GM21367 (cell line): Measurements from ENCODE around the gene C1orf159.
"Not testable (repeated sequence)": the region's sequence is repeated elsewhere in the genome, so short reads cannot be mapped to it uniquely, and the experiment has no call there.

Experiments used
- ATAC-seq: cut with Tn5 transposase; IDR thresholded peaks from one replicate; pipeline ENCODE4 v1.9.1; 2021; ENCODE audit not compliant: unreplicated experiment

C1orf159 gene

GRCh38 chr1:1069711-1070676, 45.9 kb downstream of the C1orf159 start:
- no peak for ATAC-seq

DNA sequence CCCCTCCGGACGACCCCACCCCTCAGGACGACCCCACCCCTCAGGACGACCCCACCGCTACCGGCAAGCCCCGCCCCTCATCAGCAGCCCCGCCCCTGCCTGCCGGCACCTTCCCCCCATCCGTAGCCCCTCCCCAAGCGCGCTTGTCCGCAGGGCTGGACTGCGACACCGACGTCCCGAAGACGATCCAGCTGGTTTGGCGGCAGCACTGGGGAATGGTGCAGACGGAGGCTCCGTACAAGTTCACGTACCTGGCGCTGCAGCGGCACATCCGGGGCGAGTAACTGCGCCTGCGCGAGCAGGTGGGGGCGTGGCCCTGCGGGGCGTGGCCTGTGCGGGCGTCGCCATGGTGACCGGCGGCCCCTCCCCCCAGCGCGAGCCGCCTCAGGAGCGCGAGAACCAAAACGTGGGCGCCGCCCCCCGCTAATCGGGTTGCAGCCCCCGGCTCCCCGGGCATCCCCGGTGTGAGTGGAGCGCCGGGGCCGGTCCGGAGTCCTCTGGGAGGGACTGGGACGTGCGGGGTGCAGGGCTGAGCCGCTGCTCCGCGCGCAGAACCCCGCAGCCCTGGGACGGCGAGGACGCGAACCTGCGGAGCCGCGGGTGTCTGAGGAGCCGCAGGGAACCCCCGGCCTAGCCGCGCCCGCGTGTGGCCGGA, 46.7 kb downstream of the C1orf159 start:
- ATAC-seq = no peak

DNA sequence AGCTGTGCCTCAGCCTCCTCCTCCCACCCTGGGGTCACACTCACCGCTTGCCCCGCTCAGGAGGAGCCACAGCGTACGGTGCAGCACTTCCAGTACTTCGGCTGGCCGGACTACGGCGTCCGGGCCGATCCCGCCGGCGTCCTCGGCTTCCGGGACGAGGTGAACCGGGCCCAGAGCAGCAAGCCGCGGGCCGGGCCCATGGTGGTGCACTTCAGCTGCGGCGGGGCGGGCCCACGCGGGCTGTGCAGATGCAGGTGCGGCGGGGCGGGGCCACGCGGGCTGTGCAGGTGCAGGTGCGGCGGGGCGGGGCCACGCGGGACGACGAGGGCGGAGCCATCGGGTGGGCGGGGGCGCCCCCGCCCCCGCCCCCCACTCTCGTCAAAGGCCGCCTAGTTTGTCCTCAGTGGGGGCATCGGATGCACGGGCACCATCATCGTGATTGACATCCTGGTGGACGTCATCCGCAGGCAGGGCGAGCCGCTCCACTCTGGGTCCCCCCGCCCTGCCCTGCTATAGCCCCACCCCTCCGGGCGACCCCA, 47.3 kb downstream of the C1orf159 start:
- ATAC-seq = no peak

GRCh38 chr1:1067860-1068516, 47.9 kb downstream of the C1orf159 start:
- no peak for ATAC-seq

DNA sequence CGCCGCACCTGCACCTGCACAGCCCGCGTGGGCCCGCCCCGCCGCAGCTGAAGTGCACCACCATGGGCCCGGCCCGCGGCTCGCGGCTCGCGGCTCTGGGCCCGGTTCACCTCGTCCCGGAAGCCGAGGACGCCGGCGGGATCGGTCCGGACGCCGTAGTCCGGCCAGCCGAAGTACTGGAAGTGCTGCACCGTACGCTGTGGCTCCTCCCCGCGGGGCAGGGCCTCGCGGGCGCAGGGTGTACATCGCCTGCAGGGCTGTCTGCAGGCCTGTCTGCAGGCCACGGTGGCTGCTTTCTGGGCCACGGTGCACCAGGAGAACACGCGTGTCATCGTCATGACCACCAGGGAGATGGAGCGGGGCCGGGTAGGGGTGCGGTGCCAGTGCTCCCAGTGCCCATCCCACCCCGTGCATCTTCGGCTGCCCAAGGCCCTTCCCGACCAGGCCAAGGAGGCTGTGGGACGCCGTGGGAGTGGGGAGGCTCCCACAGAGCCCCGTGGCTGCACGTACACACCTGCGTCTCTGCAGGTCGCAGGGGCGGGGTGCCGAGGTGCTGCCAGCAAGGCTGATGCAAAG, 48.5 kb downstream of the C1orf159 start:
- no peak for ATAC-seq

DNA sequence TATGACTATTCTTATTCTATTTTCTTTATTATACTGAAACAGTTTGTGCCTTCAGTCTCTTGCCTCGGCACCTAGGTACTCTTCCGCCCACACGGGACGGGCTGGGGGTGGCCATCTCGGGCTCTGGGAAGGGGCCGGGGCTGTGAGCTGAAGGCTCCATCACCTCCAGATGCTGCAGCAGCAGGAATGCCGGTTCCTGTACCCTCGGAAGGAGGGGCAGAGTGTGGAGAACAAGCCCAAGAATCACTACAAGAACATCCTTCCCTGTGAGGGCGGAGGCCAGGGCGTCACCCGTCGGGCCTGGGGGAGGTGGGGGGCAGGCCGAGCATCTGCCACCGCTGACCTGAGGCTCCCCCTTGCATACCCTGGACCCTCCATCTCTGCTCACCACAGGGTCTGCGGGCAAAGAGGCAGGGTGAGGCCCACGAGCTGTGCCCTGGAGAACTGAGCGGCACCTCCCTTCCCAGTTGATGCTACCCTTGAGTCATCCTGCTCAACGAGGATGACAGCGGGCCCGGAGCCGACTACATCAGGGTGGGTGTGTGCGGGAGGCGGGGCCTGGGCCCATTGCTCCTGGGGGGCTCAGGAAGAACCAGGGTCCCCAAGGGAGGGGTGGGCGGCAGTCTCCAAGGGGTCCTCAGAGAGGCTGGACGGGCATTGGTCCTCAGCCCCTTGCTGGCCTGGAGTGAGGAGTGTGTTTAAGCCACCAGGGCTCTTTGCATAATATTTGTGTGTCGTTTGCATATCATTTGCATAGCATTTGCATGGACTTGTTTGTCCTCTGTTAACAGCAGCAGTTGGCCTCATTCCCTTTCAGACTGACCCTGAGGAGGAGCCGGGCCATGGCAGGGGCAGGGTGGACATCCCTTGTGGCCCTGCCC, 49.2 kb downstream of the C1orf159 start:
- ATAC-seq = no peak

DNA sequence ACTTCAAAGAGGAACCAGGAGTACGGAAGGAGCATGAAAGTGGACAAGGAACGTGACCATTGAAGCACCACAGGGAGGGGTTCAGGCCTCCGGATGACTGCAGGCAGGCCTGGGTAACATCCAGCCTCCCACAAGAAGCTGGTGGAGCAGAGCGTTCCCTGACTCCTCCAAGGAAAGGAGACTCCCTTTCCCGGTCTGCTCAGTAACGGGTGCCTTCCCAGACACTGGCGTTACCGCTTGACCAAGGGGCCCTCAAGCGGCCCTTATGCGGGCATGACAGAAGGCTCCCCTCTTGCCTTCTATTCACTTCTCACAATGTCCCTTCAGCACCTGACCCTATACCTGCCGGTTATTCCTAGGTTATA, 50.0 kb downstream of the C1orf159 start:
- ATAC-seq = not testable (repeated sequence)

DNA sequence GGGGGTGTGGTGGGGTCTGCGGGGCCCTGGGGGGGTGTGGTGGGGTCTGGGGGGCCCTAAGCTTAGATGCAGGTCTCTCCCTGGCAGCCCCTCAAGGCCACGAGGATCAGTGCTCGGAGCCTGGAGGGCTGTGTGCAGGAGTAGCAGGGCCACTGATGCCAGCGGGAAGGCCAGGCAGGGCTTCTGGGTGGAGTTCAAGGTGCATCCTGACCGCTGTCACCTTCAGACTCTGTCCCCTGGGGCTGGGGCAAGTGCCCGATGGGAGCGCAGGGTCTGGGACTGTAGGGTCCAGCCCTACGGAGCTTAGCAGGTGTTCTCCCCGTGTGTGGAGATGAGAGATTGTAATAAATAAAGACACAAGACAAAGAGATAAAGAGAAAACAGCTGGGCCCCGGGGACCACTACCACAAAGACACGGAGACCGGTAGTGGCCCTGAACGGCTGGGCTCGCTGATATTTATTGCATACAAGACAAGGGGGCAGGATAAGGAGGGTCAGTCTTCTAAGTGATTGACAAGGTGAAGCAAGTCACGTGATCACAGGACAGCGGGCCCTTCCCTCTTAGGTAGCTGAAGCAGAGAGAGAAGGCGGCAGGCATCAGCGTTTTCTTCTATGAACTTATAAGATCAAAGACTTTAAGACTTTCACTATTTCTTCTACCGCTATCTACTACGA, 50.5 kb downstream of the C1orf159 start:
- no peak for ATAC-seq

- ATAC-seq = no peak
Measured at GRCh38 chr1:1063945-1064831, 51.7 kb downstream of the C1orf159 start.

- ATAC-seq = no peak
Measured at GRCh38 chr1:1063261-1063944, 52.5 kb downstream of the C1orf159 start.

GRCh38 chr1:1062348-1063163, 53.3 kb downstream of the C1orf159 start:
- no peak for ATAC-seq

DNA sequence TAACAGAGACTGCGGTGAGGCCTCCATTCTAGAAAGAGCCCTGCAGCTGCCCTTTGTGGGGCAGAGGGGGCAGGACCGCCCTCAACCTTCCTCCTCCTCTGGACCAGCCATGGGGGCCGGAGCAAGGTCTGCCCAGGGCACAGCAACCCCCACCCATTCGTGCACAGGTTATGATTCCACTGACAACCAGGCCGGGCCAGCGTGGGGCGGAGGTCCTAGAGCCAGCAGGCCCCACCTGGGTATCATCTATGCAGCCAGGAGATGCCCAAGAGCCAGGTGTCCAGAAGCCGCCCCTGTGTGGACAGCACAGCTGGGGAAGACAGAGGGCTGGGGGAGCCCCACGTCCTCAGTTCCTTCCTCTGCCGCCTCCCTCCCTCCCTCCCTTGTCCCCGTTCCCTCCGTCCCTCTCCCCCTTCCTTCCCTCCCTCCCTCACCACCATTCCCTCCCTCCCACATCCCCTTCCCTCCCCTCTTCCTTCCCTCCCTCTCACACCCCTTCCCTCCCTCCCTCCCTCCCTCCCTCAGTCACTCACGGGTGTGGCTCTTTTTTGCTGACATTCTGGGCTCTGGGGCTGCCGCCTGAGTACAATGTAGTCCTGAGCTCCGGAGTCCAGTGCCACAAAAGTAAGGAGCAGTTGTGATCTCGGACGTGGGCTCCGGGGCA, 54.1 kb downstream of the C1orf159 start:
- no peak for ATAC-seq

DNA sequence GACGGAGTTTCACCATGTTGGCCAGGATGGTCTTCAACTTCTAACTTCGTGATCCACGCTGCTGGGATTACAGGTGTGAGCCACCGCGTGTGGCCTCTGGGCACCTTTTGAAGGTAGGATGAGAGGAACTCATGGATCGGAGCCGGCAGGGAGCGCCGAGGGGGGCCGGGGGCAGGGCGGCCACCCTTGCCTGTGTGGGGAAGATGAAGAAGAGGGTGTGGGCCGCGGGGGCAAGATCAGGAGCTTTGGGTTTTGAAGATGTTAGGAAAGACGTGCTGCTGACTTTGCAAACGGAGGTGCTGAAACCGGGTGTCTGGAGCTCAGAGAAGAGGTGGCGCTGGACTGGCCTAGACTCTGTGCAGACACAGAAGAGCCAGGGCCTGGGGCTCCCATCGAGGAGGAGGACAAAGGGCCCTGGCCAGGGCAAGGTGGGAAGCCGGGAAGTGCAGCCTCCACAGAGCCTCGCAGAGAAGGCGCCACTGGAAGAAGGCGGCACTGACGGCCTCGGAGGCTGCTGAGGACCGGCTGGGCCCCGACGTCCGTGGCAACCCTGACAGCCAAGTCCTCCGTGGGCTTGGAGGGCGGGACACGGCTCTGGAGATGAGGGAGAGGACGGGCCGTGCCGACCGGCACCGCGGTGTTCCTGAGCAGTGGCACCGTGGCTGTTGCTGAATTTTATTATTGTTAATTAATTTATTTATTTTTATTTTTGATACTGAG, 55.4 kb downstream of the C1orf159 start:
- ATAC-seq = no peak

DNA sequence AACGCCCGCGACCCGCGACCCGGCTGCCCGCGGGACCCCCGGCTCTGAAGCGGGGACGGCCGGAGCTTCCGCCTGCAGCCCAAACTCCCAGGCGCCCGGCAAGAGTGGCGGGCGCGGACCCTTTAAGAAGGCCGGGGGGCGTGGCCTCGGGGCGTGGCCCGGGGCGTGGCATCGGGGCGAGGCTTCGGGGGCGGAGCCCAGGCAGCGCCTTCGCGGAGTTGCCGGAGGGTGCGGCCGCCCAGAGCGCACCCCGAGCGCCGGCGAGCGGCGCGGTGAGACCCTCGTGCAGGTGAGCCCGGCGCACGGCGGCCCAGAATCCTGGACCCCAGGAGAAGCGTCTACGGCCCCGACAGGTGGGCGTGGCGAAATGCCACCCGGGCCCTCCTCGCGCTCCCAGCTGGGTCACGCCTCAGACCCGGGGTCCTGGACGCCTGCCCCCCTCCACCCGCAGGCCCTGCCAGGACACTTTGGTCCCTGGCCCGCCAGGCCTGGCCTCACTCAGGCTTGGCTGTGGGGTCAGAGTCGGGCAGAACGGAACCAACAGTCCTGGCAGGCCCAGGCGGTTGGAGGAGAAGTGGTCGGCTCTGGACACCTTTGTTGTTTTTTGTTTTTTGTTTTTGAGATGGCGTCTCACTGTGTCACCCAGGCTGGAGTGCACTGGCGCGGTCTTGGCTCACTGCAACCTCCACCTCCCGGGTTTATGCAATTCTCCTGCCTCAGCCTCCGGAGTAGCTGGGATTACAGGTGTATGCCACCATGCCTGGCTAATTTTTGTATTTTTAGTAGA, 56.2 kb downstream of the C1orf159 start:
- ATAC-seq = peak; percentile 60

- ATAC-seq = peak; percentile 22
Measured at GRCh38 chr1:1058921-1059493, 56.9 kb downstream of the C1orf159 start.
